ENCODE results near the gene GMDS. TPM values are rescaled to one million over a fixed set of nuclear protein-coding genes. Genes with fewer than 3 reads are reported as not detected.

Gene GMDS
- total and polyA plus RNA-seq, 2 donors (not counting 3 experiments of a cell fraction or from before 2014, with no cell fraction given): 9.8 to 23.5 TPM

DNA sequence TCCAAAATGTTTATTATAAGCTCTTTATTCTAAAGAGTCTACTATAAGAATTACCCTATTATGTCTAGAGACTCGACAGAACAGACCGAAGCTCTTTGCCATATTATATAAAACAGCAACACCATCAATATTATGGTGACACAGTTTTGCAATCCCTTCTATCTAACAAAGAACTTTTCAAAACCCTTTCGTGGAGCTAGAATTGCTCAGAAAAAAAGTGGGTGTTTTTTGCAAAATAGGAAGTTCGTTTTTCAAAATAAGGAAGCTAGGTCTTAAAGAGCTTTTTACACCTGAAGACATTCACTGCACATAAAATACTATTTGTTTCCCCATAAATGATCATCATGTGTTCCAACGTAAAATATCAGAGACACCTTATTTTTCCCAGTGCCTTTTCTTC lies 395.7 kb downstream of the GMDS start:
- H3K4me1 ChIP-seq (ENCODE audit: control insufficient read depth, extremely low read depth, insufficient read depth, low read length): no peaks in the 10 kb centered on the region
- BruUV-seq (replicated peaks): no TSS peak
- H3K9ac ChIP-seq (replicated peaks; ENCODE audit: extremely low read depth, insufficient read depth, low read length): no peak overlapping the region
- CTCF ChIA-PET: interaction anchor here (1.2 kb wide), 1 partner anchor 11 kb away, joined by 3 read pairs; no protein-coding TSS in a partner anchor
- no peak overlapping the region for H3K27ac ChIP-seq (ENCODE audit: insufficient read depth, low read depth, low read length)
- TF ChIP-seq FOS (IDR thresholded peaks at IDR 0.05; ENCODE audit: borderline replicate concordance, insufficient read depth, low read length) (no peak), MAX (IDR thresholded peaks at IDR 0.05; ENCODE audit: insufficient read depth, insufficient read length) (no peak), POLR2A (IDR thresholded peaks at IDR 0.05; ENCODE audit: low read depth, low read length) (no peak), MYC (IDR thresholded peaks at IDR 0.05; ENCODE audit: low read depth, low read length) (no peak), JUN (IDR thresholded peaks at IDR 0.05; ENCODE audit: borderline replicate concordance, insufficient read depth, insufficient read length, low read depth) (no peak), GATA2 (IDR thresholded peaks at IDR 0.05; ENCODE audit: insufficient read depth, insufficient read length, low read depth, low read length) (no peak), POLR2AphosphoS5 (IDR thresholded peaks at IDR 0.05; ENCODE audit: insufficient read depth, low read depth, low read length) (no peak), EZH2 (IDR thresholded peaks at IDR 0.05; ENCODE audit: borderline replicate concordance, low read depth, low read length, severe bottlenecking) (no peak)
- TF ChIP-seq, protein P1, sequence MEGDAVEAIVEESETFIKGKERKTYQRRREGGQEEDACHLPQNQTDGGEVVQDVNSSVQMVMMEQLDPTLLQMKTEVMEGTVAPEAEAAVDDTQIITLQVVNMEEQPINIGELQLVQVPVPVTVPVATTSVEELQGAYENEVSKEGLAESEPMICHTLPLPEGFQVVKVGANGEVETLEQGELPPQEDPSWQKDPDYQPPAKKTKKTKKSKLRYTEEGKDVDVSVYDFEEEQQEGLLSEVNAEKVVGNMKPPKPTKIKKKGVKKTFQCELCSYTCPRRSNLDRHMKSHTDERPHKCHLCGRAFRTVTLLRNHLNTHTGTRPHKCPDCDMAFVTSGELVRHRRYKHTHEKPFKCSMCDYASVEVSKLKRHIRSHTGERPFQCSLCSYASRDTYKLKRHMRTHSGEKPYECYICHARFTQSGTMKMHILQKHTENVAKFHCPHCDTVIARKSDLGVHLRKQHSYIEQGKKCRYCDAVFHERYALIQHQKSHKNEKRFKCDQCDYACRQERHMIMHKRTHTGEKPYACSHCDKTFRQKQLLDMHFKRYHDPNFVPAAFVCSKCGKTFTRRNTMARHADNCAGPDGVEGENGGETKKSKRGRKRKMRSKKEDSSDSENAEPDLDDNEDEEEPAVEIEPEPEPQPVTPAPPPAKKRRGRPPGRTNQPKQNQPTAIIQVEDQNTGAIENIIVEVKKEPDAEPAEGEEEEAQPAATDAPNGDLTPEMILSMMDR (IDR thresholded peaks at IDR 0.05; ENCODE audit: extremely low read depth in 1 of 2, insufficient read depth in 1 of 2, low read depth in 1 of 2, low read length in 2 of 2): no peak
- H2AFZ ChIP-seq (ENCODE audit: low read depth, low read length): no peak overlapping the region
- intact Hi-C loops (cut with micrococcal nuclease): no loop called here
- no peaks in the 10 kb centered on the region for H3K36me3 ChIP-seq (ENCODE audit: control insufficient read depth in 2 of 2, extremely low read depth in 1 of 2, insufficient read depth in 2 of 2, low read length in 2 of 2)
- no peaks in the 10 kb centered on the region for H3K79me2 ChIP-seq (ENCODE audit: control insufficient read depth, insufficient read depth, low read length)
- H4K20me1 ChIP-seq (replicated peaks; ENCODE audit: control insufficient read depth, extremely low read depth, insufficient read depth, low read length): no peaks in the 10 kb centered on the region
- POLR2A ChIA-PET: no interaction called here
- H3K4me2 ChIP-seq (ENCODE audit: insufficient read depth, low read length): no peak overlapping the region
- DNase-seq (ENCODE audit: low read depth, low spot score): no peak
- H3K9me1 ChIP-seq (replicated peaks; ENCODE audit: control insufficient read depth, extremely low read depth, insufficient read depth, low read length): no peaks in the 10 kb centered on the region
- no peak overlapping the region for H3K4me3 ChIP-seq (replicated peaks in 1 of 3; ENCODE audit: insufficient read depth in 1 of 3, low read depth in 1 of 3, low read length in 3 of 3)
- no peak for FAIRE-seq
- no peaks in the 10 kb centered on the region for H3K27me3 ChIP-seq (ENCODE audit: control insufficient read depth in 2 of 2, insufficient read depth in 2 of 2, low read length in 2 of 2)
- H3K9me3 ChIP-seq (replicated peaks; ENCODE audit: control insufficient read depth, insufficient read depth, low read length): no peaks in the 10 kb centered on the region
- dilution Hi-C loops (cut with MboI; ENCODE audit: extremely low pct_ligation_motif_present, low sequenced_read_pairs): no loop called here

Measured in endothelial cell of umbilical vein (primary cell).